Iris pigment epithelial cell (primary cell): Measurements from ENCODE around the gene BACH2.
A peak's percentile ranks its signal among the peaks of the same experiment; 100 is the strongest.

ENCODE experiments used
- DNase-seq: peaks from one replicate; pipeline ENCODE4 v3.0.0-alpha.2; 2011; ENCODE audit warnings: low read depth

The BACH2 gene

GRCh38 chr6:90028066-90028778 lies 268.4 kb downstream of the BACH2 start:
- no peak for DNase-seq

GRCh38 chr6:90026216-90026615 lies 270.4 kb downstream of the BACH2 start:
- no peak for DNase-seq

GRCh38 chr6:90025523-90026061 lies 271.1 kb downstream of the BACH2 start:
- DNase-seq = peak; percentile 86

- no peak for DNase-seq
These were observed 272.0 kb downstream of the BACH2 start for GRCh38 chr6:90024633-90025032.

- DNase-seq = no peak
These were observed 274.9 kb downstream of the BACH2 start for GRCh38 chr6:90021711-90022110.

GRCh38 chr6:90020746-90021145 lies 275.9 kb downstream of the BACH2 start:
- no peak for DNase-seq

- DNase-seq = no peak
These were observed 277.4 kb downstream of the BACH2 start for GRCh38 chr6:90019216-90019615.

GRCh38 chr6:90015883-90016282 lies 280.8 kb downstream of the BACH2 start:
- no peak for DNase-seq

- DNase-seq = peak; percentile 84
These were observed 287.6 kb downstream of the BACH2 start for GRCh38 chr6:90008908-90009501.

GRCh38 chr6:90008189-90008907 lies 288.3 kb downstream of the BACH2 start:
- DNase-seq = no peak

- DNase-seq = no peak
These were observed 291.4 kb downstream of the BACH2 start for GRCh38 chr6:90005048-90005827.

GRCh38 chr6:90004511-90004910 lies 292.1 kb downstream of the BACH2 start:
- DNase-seq = no peak

GRCh38 chr6:90003941-90004340 lies 292.7 kb downstream of the BACH2 start:
- DNase-seq = peak; percentile 22

- no peak for DNase-seq
These were observed 293.4 kb downstream of the BACH2 start for GRCh38 chr6:90003069-90003795.

- peak; percentile 24 for DNase-seq
These were observed 295.5 kb downstream of the BACH2 start for GRCh38 chr6:90000864-90001731.

- no peak for DNase-seq
These were observed 296.5 kb downstream of the BACH2 start for GRCh38 chr6:89999945-90000825.

GRCh38 chr6:89999154-89999553 lies 297.5 kb downstream of the BACH2 start:
- DNase-seq = no peak

- peak; percentile 18 for DNase-seq
These were observed 298.9 kb downstream of the BACH2 start for GRCh38 chr6:89997456-89998445.
